Measurements from ENCODE around the gene NOL9.
"Not testable (repeated sequence)": the region's sequence is repeated elsewhere in the genome, so short reads cannot be mapped to it uniquely, and the experiment has no call there.

Gene NOL9

DNA sequence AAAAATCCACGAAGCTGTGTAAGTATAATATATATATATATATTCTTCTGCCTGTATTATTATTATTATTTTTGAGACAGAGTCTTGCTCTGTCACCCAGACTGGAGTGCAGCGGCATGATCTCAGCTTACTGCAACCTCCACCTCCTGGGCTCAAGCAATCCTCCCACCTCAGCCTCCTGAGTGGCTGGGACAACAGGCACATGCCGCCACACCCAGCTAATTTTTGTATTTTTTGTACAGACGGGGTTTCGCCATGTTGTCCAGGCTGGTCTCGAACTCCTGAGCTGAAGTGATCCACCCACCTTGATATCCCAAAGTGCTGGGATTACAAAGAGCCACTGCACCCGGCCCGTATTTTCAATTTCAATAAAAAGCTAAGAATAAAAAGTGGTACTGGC lies 45.7 kb upstream of the NOL9 start:
- WGBS, 2 donors (ENCODE audit: extremely low coverage in 2 of 2, insufficient read length in 2 of 2, insufficient replicate concordance in 1 of 2), result no CpG with 5 or more reads among the region's 8 CpGs
- not testable (repeated sequence) for H4K91ac ChIP-seq (ENCODE audit: low read depth, low read length, poor library complexity); H2BK12ac ChIP-seq (ENCODE audit: low read length); H2BK5ac ChIP-seq (ENCODE audit: low read length); H3K4ac ChIP-seq (ENCODE audit: low read length); H2AFZ ChIP-seq (ENCODE audit: low read length); H4K8ac ChIP-seq (ENCODE audit: low read depth, low read length); H3K27ac ChIP-seq (replicated peaks; ENCODE audit: low read length); H3K27me3 ChIP-seq (ENCODE audit: control insufficient read depth in 3 of 3, insufficient read depth in 3 of 3, low read depth in 1 of 3, low read length in 3 of 3); H3K9me3 ChIP-seq (replicated peaks in 1 of 2; ENCODE audit: control insufficient read depth in 2 of 2, insufficient read depth in 1 of 2, low read depth in 1 of 2, low read length in 2 of 2); H2AK5ac ChIP-seq (ENCODE audit: low read depth, low read length); H3K4me3 ChIP-seq (ENCODE audit: low read length in 2 of 2); H3K23ac ChIP-seq (ENCODE audit: low read depth, low read length, poor library complexity); DNase-seq (ENCODE audit: low spot score); H2BK120ac ChIP-seq (ENCODE audit: low read depth, low read length); H3K18ac ChIP-seq (ENCODE audit: low read length); H3K14ac ChIP-seq (ENCODE audit: low read length); H2BK15ac ChIP-seq (ENCODE audit: low read length); H3K9ac ChIP-seq (ENCODE audit: low read depth, low read length, poor library complexity)
- Histone ChIP-seq H3K4me1 (ENCODE audit: control insufficient read depth in 2 of 2, insufficient read depth in 1 of 2, low read depth in 1 of 2, low read length in 2 of 2) (peaks cover 17 to 19% of the 10 kb centered on the region in 2 donors), H3K36me3 (replicated peaks in 1 of 2; ENCODE audit: control insufficient read depth in 2 of 2, insufficient read depth in 2 of 2, low read length in 2 of 2) (peaks cover 27 to 43% of the 10 kb centered on the region in 2 donors), H3K79me1 (ENCODE audit: low read depth, low read length) (peaks cover 23% of the 10 kb centered on the region), H3K4me2 (ENCODE audit: insufficient read depth, low read length, poor library complexity, severe bottlenecking) (peak overlapping the region; percentile 96)

DNA sequence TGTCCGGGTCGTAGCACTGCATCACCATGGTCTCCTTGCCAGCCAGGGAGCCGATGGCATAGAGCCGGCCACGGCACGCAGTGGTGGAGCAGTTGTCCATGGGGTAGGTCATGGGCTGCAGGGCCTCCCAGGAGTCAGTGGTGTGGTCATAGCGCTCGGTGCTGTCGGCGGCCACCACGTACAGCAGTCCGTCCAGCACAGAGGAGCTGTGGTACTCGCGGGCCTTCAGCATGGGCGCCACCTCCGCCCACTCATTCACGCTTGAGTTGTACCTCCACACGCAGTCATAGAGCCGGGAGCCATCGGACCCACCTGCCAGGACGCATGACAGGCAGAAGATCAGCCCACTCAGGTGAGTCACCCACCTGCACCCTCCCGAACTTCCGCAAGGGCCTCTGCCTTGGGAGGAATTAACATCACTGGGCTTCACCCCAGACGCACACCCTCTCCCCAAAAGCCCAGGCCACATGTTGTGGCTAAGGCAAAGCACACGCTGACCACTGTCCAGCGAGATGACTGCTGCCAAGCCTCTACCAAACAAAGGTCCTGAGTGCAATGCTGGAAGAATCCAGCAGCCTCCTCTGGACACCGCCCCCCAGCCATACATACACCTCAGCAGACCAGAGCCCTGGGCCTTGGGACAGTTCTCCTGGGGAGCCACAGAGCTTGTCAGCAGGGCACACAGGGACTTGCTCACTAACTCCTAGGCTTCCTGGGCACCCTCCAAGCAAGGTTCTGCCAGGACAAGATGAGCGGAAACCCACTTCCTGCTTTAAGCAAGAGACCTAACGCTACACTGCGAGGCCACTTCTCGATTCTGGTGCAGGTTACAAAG lies 45.0 kb upstream of the NOL9 start:
- Histone ChIP-seq H3K4me2 (ENCODE audit: insufficient read depth, low read length, poor library complexity, severe bottlenecking) (peak overlapping the region; percentile 37), H3K18ac (ENCODE audit: low read length) (no peak overlapping the region), H2BK120ac (ENCODE audit: low read depth, low read length) (no peak overlapping the region), H2AFZ (ENCODE audit: low read length) (no peak overlapping the region), H2BK12ac (ENCODE audit: low read length) (no peak overlapping the region), H3K4me1 (ENCODE audit: control insufficient read depth in 2 of 2, insufficient read depth in 1 of 2, low read depth in 1 of 2, low read length in 2 of 2) (peaks cover 17% of the 10 kb centered on the region in 2 donors), H2AK5ac (ENCODE audit: low read depth, low read length) (no peak overlapping the region), H3K9ac (ENCODE audit: low read depth, low read length, poor library complexity) (peak overlapping the region; percentile 63), H4K8ac (ENCODE audit: low read depth, low read length) (no peak overlapping the region), H3K27me3 (ENCODE audit: control insufficient read depth in 3 of 3, insufficient read depth in 3 of 3, low read depth in 1 of 3, low read length in 3 of 3) (peaks cover 0 to 6% (median 0%) of the 10 kb centered on the region in 3 experiments), H3K4me3 (ENCODE audit: low read length in 2 of 2) (no peak overlapping the region), H3K9me3 (replicated peaks in 1 of 2; ENCODE audit: control insufficient read depth in 2 of 2, insufficient read depth in 1 of 2, low read depth in 1 of 2, low read length in 2 of 2) (no peaks in the 10 kb centered on the region), H3K23ac (ENCODE audit: low read depth, low read length, poor library complexity) (peak overlapping the region; percentile 37), H2BK15ac (ENCODE audit: low read length) (no peak overlapping the region), H3K27ac (replicated peaks; ENCODE audit: low read length) (no peak overlapping the region), H3K4ac (ENCODE audit: low read length) (no peak overlapping the region), H4K91ac (ENCODE audit: low read depth, low read length, poor library complexity) (no peak overlapping the region), H3K14ac (ENCODE audit: low read length) (no peak overlapping the region), H3K36me3 (replicated peaks in 1 of 2; ENCODE audit: control insufficient read depth in 2 of 2, insufficient read depth in 2 of 2, low read length in 2 of 2) (peaks cover 28 to 49% of the 10 kb centered on the region in 2 donors), H3K79me1 (ENCODE audit: low read depth, low read length) (peaks cover 21% of the 10 kb centered on the region), H2BK5ac (ENCODE audit: low read length) (no peak overlapping the region)
- DNase-seq (ENCODE audit: low spot score), result no peak
- no CpG with 5 or more reads among the region's 31 CpGs for WGBS, 2 donors (ENCODE audit: extremely low coverage in 2 of 2, insufficient read length in 2 of 2, insufficient replicate concordance in 1 of 2)

DNA sequence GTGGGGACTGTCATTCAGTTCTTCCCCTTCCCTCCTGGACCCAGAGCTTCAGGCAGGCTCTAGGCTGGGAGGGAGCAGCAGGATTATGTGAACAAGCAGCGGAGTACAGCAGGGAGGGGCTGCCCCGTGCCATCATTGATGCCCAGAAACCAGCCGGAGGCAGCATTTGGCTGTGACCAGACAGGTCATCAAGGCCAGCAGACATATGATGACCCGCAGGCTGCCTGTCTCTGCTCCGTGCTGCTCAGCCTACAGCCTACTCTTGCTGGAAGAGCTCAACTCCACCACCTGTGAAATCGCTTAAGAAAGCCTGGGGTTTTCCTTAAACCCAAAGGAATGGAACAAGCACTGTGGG lies 43.4 kb upstream of the NOL9 start:
- DNase-seq (ENCODE audit: low spot score), result no peak
- Histone ChIP-seq H2AK5ac (ENCODE audit: low read depth, low read length) (no peak overlapping the region), H3K9ac (ENCODE audit: low read depth, low read length, poor library complexity) (no peak overlapping the region)

DNA sequence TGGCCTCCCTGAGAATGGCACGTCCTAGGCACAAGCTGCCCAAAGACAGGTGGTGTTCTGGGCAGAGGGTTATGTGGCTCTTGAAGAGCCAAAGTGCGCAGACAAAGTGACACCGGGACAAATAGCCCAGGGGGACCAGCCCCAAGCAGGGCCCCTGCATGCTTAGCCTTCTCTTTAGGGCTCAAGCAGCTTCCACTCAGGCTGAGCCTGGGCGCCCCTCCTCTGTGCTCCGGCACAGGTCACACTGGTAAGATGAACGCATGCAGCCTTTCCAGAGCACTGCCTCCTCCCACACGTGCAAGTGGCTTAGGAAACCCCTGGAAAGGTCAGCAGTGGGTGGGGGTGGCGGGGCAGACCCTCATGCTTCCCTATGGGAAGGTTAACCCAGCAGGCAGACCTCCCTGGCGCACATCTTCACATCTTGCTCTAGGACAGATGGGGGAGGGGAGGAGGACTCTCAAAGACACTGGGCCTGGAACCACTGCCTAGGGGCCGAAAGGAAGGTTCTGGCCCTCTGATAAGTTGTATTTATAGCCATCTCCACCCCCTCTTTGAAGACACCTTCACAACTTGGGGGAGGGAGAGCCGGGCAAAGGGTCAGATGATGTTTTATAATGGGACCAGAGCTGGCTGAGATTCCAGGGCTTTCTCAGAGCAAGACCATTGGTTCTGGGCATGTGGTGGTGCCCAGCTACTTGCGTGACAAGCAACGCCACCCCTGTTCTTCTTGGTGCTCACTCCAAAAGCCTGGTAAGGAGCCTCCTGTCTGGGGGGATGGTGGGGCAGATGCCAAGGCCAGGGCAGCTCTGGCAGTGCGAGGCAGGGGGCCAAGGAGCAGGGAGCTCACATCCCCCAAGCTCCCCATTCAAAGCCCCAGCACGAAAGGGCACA lies 42.8 kb upstream of the NOL9 start:
- H2AK5ac ChIP-seq (ENCODE audit: low read depth, low read length), result no peak overlapping the region
- H3K4ac ChIP-seq (ENCODE audit: low read length), result no peak overlapping the region
- H4K91ac ChIP-seq (ENCODE audit: low read depth, low read length, poor library complexity), result no peak overlapping the region
- no CpG with 5 or more reads among the region's 15 CpGs for WGBS, 2 donors (ENCODE audit: extremely low coverage in 2 of 2, insufficient read length in 2 of 2, insufficient replicate concordance in 1 of 2)
- H3K4me2 ChIP-seq (ENCODE audit: insufficient read depth, low read length, poor library complexity, severe bottlenecking), result no peak overlapping the region
- peaks cover 23% of the 10 kb centered on the region for H3K79me1 ChIP-seq (ENCODE audit: low read depth, low read length)
- peaks cover 44 to 71% of the 10 kb centered on the region in 2 donors for H3K36me3 ChIP-seq (replicated peaks in 1 of 2; ENCODE audit: control insufficient read depth in 2 of 2, insufficient read depth in 2 of 2, low read length in 2 of 2)
- no peak overlapping the region for H2BK15ac ChIP-seq (ENCODE audit: low read length)
- peaks cover 0 to 6% (median 0%) of the 10 kb centered on the region in 3 experiments for H3K27me3 ChIP-seq (ENCODE audit: control insufficient read depth in 3 of 3, insufficient read depth in 3 of 3, low read depth in 1 of 3, low read length in 3 of 3)
- H2BK120ac ChIP-seq (ENCODE audit: low read depth, low read length), result no peak overlapping the region
- H3K9me3 ChIP-seq (replicated peaks in 1 of 2; ENCODE audit: control insufficient read depth in 2 of 2, insufficient read depth in 1 of 2, low read depth in 1 of 2, low read length in 2 of 2), result no peaks in the 10 kb centered on the region
- no peak overlapping the region for H2BK12ac ChIP-seq (ENCODE audit: low read length)
- no peak overlapping the region for H3K18ac ChIP-seq (ENCODE audit: low read length)
- H4K8ac ChIP-seq (ENCODE audit: low read depth, low read length), result no peak overlapping the region
- peaks cover 10 to 17% of the 10 kb centered on the region in 2 donors for H3K4me1 ChIP-seq (ENCODE audit: control insufficient read depth in 2 of 2, insufficient read depth in 1 of 2, low read depth in 1 of 2, low read length in 2 of 2)
- H3K23ac ChIP-seq (ENCODE audit: low read depth, low read length, poor library complexity), result no peak overlapping the region
- H3K14ac ChIP-seq (ENCODE audit: low read length), result no peak overlapping the region
- no peak for DNase-seq (ENCODE audit: low spot score)
- no peak overlapping the region for H2AFZ ChIP-seq (ENCODE audit: low read length)
- H2BK5ac ChIP-seq (ENCODE audit: low read length), result no peak overlapping the region
- H3K4me3 ChIP-seq (ENCODE audit: low read length in 2 of 2), result no peak overlapping the region
- no peak overlapping the region for H3K27ac ChIP-seq (replicated peaks; ENCODE audit: low read length)
- H3K9ac ChIP-seq (ENCODE audit: low read depth, low read length, poor library complexity), result no peak overlapping the region

More for the DNA sequence above, 43.4 kb upstream of the NOL9 start:
- Histone ChIP-seq H3K14ac (ENCODE audit: low read length) (no peak overlapping the region), H3K4me3 (ENCODE audit: low read length in 2 of 2) (no peak overlapping the region), H3K4me2 (ENCODE audit: insufficient read depth, low read length, poor library complexity, severe bottlenecking) (no peak overlapping the region), H4K8ac (ENCODE audit: low read depth, low read length) (no peak overlapping the region), H3K18ac (ENCODE audit: low read length) (no peak overlapping the region), H3K4me1 (ENCODE audit: control insufficient read depth in 2 of 2, insufficient read depth in 1 of 2, low read depth in 1 of 2, low read length in 2 of 2) (peaks cover 10 to 17% of the 10 kb centered on the region in 2 donors), H3K27ac (replicated peaks; ENCODE audit: low read length) (no peak overlapping the region), H3K9me3 (replicated peaks in 1 of 2; ENCODE audit: control insufficient read depth in 2 of 2, insufficient read depth in 1 of 2, low read depth in 1 of 2, low read length in 2 of 2) (no peaks in the 10 kb centered on the region), H3K36me3 (replicated peaks in 1 of 2; ENCODE audit: control insufficient read depth in 2 of 2, insufficient read depth in 2 of 2, low read length in 2 of 2) (peaks cover 40 to 65% of the 10 kb centered on the region in 2 donors), H2BK12ac (ENCODE audit: low read length) (no peak overlapping the region), H3K27me3 (ENCODE audit: control insufficient read depth in 3 of 3, insufficient read depth in 3 of 3, low read depth in 1 of 3, low read length in 3 of 3) (peaks cover 0 to 6% (median 0%) of the 10 kb centered on the region in 3 experiments), H2BK120ac (ENCODE audit: low read depth, low read length) (no peak overlapping the region), H3K4ac (ENCODE audit: low read length) (no peak overlapping the region), H4K91ac (ENCODE audit: low read depth, low read length, poor library complexity) (no peak overlapping the region), H3K23ac (ENCODE audit: low read depth, low read length, poor library complexity) (no peak overlapping the region), H2AFZ (ENCODE audit: low read length) (no peak overlapping the region), H2BK5ac (ENCODE audit: low read length) (no peak overlapping the region), H3K79me1 (ENCODE audit: low read depth, low read length) (peaks cover 24% of the 10 kb centered on the region), H2BK15ac (ENCODE audit: low read length) (no peak overlapping the region)
- no CpG with 5 or more reads among the region's 6 CpGs for WGBS, 2 donors (ENCODE audit: extremely low coverage in 2 of 2, insufficient read length in 2 of 2, insufficient replicate concordance in 1 of 2)

Measured in neuronal stem cell (in vitro differentiated cells).